SK-N-SH treated with all-trans-retinoic acid at 6 μM for 48 hours (cell line): ENCODE results near the gene MYOM3.

Experiments
- BACH2 ChIP-seq: fragments of 250-450 bp; sonication (Bioruptor Pico); IDR thresholded peaks from 2 replicates; pipeline ENCODE4 v1.9.0; 2021; ENCODE audit warnings: mild to moderate bottlenecking, borderline replicate concordance
- CSDC2 ChIP-seq: fragments of 250-450 bp; sonication (Bioruptor Pico); IDR thresholded peaks from 2 replicates; pipeline ENCODE4 v1.5.0; 2020; ENCODE audit warnings: mild to moderate bottlenecking, moderate library complexity
- CSRNP3 ChIP-seq: fragments of 250-450 bp; sonication (Bioruptor Pico); IDR thresholded peaks from 2 replicates; pipeline ENCODE4 v1.5.1; 2021; ENCODE audit warnings: mild to moderate bottlenecking, moderate library complexity
- OSR1 ChIP-seq: fragments of 250-450 bp; sonication (Bioruptor Pico); IDR thresholded peaks from 2 replicates; pipeline ENCODE4 v1.8.0; 2022; ENCODE audit warnings: moderate library complexity, mild to moderate bottlenecking, inconsistent platforms
- PATZ1 ChIP-seq: fragments of 250-450 bp; sonication (Bioruptor Pico); IDR thresholded peaks from 2 replicates; pipeline ENCODE4 v1.8.0; 2020; ENCODE audit warnings: mild to moderate bottlenecking, moderate library complexity, borderline replicate concordance
- RARB ChIP-seq: fragments of 250-450 bp; sonication (Bioruptor Pico); IDR thresholded peaks from 2 replicates; pipeline ENCODE4 v1.8.0; 2021; ENCODE audit warnings: mild to moderate bottlenecking, moderate library complexity
- SNAI2 ChIP-seq: fragments of 250-450 bp; sonication (Bioruptor Pico); IDR thresholded peaks from 2 replicates; pipeline ENCODE4 v1.5.0; 2020; ENCODE audit warnings: mild to moderate bottlenecking, moderate library complexity
- TOX ChIP-seq: fragments of 250-450 bp; sonication (Bioruptor Pico); IDR thresholded peaks from 2 replicates; pipeline ENCODE4 v1.8.0; 2021; ENCODE audit warnings: mild to moderate bottlenecking, moderate library complexity, borderline replicate concordance
- ZC3H10 ChIP-seq: fragments of 250-450 bp; sonication (Bioruptor Pico); IDR thresholded peaks from 2 replicates; pipeline ENCODE4 v1.5.1; 2021; ENCODE audit warnings: mild to moderate bottlenecking, moderate library complexity
- ZFP3 ChIP-seq: fragments of 250-450 bp; sonication (Bioruptor Pico); IDR thresholded peaks from 2 replicates; pipeline ENCODE4 v1.5.0; 2020; ENCODE audit warnings: mild to moderate bottlenecking, moderate library complexity
- ZFP30 ChIP-seq: fragments of 450-650 bp; formaldehyde crosslinking; IDR thresholded peaks from 2 replicates; pipeline ENCODE4 v1.5.0; 2022; ENCODE audit warnings: mild to moderate bottlenecking, moderate library complexity
- ZNF70 ChIP-seq: fragments of 450-650 bp; formaldehyde crosslinking; IDR thresholded peaks from 2 replicates; pipeline ENCODE4 v1.5.0; 2020; ENCODE audit warnings: mild to moderate bottlenecking, moderate library complexity
- ZNF8 ChIP-seq: fragments of 450-650 bp; formaldehyde crosslinking; IDR thresholded peaks from 2 replicates; pipeline ENCODE4 v1.5.0; 2020; ENCODE audit warnings: mild to moderate bottlenecking, moderate library complexity
- TF ChIP-seq, protein P1 (sequence below): fragments of 250-450 bp; sonication (Bioruptor Pico); IDR thresholded peaks from 2 replicates; pipeline ENCODE4 v1.8.0; 2021; ENCODE audit warnings: low read depth, mild to moderate bottlenecking, moderate library complexity, borderline replicate concordance

- TF ChIP-seq ZFP3 (CRISPR knock-in tag), result no peak
- TF ChIP-seq, protein P1, sequence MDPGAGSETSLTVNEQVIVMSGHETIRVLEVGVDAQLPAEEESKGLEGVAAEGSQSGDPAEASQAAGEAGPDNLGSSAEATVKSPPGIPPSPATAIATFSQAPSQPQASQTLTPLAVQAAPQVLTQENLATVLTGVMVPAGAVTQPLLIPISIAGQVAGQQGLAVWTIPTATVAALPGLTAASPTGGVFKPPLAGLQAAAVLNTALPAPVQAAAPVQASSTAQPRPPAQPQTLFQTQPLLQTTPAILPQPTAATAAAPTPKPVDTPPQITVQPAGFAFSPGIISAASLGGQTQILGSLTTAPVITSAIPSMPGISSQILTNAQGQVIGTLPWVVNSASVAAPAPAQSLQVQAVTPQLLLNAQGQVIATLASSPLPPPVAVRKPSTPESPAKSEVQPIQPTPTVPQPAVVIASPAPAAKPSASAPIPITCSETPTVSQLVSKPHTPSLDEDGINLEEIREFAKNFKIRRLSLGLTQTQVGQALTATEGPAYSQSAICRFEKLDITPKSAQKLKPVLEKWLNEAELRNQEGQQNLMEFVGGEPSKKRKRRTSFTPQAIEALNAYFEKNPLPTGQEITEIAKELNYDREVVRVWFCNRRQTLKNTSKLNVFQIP (CRISPR knock-in tag), result no peak
- no peak for TF ChIP-seq TOX (CRISPR knock-in tag)
- TF ChIP-seq SNAI2 (CRISPR knock-in tag), result no peak
- no peak for TF ChIP-seq ZNF8 (CRISPR knock-in tag)
- no peak for TF ChIP-seq ZNF70 (CRISPR knock-in tag)
- no peak for TF ChIP-seq PATZ1 (CRISPR knock-in tag)
- TF ChIP-seq BACH2 (CRISPR knock-in tag), result no peak
- TF ChIP-seq CSDC2, result no peak
- no peak for TF ChIP-seq ZC3H10 (CRISPR knock-in tag)
- no peak for TF ChIP-seq OSR1 (CRISPR knock-in tag)
- no peak for TF ChIP-seq ZFP30 (CRISPR knock-in tag)
- TF ChIP-seq RARB (CRISPR knock-in tag), result no peak
- no peak for TF ChIP-seq CSRNP3 (CRISPR knock-in tag)
Observed at GRCh38 chr1:24110642-24111261, 1.2 kb downstream of the MYOM3 start.
